NCI-H748 (cell line): ENCODE measurements around the gene TMSB4X.
"Not testable (repeated sequence)": the region's sequence is repeated elsewhere in the genome, so short reads cannot be mapped to it uniquely, and the experiment has no call there.

Experiments
- DNase-seq: peaks from one replicate; lab custom pipeline; 2025; ENCODE audit not compliant: unreplicated experiment; lab: John Stamatoyannopoulos, UW

TMSB4X gene

DNA sequence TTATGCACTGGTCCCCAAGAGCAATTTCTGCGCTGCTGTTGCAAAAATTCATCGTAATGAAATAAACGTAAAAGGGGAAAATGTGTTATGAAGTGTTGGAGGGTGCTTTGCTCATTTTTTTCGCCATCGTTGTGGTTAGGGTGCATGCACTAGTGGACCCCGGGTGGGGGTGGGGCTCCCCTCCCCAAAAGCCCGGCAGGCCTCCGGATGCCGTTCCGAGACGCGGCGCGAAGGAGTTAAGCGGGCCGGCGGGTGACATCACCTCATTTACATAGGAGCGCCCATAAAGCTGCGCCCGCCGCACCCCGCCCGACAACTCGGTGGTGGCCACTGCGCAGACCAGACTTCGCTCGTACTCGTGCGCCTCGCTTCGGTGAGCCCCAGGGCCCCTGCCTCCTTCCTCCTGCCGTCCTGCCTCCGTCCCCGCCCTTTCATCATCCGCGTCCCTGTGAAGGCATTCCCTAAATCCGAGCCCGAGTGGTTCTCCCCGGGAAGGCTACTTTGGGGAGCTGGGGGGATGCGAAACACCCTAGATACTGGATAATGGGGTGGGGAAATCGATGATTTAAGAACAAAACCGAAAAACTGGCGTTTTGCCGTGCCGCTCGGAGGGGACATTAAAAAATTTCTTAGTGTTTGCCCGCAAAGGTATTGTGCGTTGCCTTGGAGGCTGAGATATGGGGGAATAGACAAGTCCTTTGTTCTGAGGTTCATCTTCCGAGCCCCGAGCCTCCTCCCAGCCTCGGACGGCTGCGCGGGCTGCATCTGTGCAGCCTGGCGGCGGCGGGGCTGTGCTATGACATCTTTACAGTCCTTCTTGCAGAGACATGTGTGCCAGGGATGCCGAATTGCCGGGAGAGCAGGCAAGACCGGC lies at the start of gene TMSB4X:
Gene TMSB4X, plus strand, starts transcription at position 315 of the 874 bp plus-strand sequence.
- DNase-seq: peak; percentile 92

DNA sequence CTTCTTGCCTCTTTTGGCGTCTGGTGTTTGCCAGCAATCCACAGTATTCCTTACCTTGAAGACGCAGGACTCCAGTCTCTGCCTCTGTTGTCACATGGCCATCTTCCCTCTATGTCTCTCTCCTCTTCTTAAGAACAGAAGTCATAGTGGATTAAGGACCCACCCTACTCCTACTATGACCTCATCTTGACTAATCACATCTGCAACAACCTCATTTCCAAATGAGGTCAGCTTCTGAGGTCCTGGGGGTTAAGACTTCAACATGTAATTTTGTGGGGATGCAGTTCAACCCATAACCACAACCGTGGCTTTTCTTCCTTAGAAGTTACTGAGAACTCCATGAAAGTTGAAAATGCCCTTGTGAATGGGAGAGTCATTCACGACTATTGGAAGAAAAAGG lies 45.2 kb upstream of the TMSB4X start:
- no peak for DNase-seq

DNA sequence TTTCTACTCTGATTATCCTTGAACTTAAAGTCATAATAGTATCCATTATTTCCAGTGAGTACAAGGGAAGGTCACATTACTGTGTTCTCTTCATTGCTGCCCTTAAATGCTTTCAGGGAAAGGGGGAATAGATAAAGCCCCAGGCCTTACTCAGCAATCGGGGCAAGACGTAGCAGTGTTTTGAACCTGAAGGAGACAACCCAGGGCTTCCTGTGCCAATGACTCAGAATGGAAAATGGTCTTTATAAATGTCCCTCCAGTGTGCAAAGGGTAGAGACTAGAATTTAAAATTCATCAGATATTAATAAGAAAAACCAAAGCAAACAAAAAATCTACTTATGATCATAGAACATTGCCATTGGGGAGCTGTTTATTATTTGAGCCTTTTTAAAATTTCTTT lies 44.8 kb upstream of the TMSB4X start:
- no peak for DNase-seq

DNA sequence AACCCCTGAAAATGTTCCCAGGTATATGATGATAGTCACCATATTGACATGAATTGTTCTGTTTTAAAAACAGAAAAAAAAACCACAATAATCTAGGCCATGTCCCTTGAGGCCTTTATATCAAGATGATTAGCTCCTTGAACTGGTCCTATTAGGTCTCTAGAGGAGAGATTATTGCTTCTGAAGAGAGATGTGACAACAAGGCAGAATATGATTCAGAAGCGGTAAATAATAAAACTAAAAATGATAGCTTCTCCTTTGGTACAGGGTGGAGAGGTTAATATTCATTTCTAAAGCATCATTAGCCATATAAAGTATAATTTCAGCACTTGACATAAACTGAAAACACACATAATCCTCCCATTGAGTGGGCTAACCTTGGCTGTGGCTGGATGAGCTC lies 42.7 kb upstream of the TMSB4X start:
- DNase-seq: no peak

DNA sequence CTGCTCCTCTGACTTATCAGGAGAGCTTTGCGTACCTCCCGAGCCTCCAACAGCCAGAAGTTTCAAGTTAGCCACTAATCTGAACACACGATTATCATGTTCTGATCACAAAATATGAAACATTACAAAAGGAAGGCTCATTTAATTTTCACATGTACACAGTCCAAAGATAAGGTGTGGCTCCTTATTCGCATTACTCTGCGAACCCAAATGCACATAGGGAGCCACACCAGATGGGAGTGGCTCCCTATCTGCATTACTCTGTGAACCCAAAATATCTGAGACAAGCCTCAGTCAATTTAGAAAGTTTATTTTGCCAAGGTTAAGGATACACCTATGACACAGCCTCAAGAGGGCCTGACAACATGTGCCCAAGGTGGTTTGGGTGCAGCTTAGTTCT lies 40.1 kb upstream of the TMSB4X start:
- no peak for DNase-seq

DNA sequence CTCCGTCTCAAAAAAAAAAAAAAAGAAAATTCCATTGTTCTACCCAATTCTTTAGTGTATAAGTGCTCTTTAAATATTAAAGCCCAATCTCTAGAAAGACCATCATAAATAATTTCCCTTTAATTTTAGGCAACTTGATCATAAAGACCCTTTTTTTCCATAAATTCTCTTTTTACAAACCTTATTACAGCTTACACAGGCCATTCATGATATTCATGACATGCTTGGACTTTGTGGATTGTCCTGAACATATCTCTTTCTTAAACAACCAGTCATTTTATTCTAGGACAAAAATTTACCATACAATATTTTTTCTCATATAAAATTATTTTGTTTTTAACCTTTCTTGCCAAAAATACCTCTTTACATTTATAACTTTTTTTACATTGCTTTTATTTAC lies 38.0 kb upstream of the TMSB4X start:
- DNase-seq: peak; percentile 23

DNA sequence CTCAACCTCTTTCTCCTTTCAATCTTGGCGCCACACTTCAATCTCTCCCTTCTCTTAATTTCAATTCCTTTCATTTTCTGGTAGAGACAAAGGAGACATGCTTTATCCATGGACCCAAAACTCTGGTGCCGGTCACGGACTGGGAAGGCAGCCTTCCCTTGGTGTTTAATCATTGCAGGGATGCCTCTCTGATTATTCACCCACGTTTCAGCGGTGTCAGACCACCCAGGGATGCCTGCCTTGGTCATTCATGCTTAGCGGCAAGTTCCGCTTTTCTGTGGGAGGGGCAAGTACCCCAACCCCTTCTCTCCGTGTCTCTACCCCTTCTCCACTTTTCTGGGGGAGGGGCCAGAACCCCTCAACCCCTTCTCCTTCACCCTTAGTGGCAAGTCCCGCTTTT lies 34.4 kb upstream of the TMSB4X start:
- DNase-seq: not testable (repeated sequence)

DNA sequence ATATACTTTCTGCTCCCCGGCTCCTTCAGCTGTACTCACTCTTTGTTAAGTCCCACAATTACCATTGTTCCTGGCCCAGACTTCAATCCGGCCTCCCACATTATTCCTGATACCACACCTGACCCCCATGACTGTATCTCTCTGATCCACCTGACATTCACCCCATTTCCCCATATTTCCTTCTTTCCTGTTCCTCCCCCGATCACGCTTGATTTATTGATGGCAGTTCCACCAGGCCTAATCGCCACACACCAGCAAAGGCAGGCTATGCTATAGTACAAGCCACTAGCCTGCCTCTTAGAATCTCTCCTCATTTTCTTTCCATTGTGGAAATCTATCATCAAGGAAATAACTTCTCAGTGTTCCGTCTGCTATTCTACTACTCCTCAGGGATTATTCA lies 31.3 kb upstream of the TMSB4X start:
- not testable (repeated sequence) for DNase-seq

DNA sequence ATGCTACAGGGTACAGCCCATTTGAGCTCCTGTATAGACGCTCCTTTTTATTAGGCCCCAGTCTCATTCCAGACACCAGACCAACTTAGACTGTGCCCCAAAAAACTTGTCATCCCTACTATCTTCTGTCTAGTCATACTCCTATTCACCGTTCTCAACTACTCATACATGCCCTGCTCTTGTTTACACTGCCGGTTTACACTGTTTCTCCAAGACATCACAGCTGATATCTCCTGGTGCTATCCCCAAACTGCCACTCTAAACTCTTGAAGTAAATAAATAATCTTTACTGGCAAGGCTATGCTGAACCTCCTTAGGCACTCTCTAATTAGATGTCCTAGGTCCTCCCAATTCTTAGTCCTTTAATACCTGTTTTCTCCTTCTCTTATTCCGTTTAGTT lies 30.5 kb upstream of the TMSB4X start:
- not testable (repeated sequence) for DNase-seq

DNA sequence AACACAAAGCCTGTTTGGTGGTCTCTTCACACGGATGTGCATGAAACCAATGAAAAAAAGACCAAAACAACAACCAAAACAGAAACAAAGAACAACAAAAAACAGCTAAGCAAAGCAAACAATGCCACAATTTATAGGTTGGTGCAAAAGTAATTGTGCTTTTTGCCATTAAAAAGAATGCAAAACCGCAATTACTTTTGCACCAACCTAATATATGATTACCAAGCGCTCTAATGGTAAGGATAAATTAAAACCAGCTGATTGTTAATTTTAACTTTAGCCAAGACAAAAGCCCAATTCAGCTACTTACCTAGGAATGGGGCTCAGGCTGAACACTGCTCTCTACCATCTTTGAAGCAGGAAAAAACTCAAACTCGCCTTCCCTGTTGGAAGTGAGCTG lies 29.4 kb upstream of the TMSB4X start:
- no peak for DNase-seq

DNA sequence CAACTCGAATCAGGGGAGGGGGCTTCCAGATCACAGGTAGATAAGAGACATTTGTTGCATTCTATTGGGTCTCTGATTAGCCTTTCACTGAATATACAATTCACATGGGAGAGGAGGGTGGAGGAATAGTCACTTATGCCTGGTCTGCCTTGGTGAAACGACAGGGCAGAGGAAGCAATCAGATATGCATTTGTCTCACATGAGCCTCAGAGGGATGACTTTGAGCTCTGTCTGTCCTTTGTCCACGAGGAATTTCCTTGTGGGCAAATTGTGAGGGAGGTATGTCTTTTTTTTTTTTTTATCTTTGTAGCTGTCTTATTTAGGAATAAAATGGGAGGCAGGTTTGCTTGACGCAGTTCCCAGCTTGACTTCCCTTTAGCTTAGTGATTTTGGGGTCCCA lies 28.5 kb upstream of the TMSB4X start:
- DNase-seq: no peak

DNA sequence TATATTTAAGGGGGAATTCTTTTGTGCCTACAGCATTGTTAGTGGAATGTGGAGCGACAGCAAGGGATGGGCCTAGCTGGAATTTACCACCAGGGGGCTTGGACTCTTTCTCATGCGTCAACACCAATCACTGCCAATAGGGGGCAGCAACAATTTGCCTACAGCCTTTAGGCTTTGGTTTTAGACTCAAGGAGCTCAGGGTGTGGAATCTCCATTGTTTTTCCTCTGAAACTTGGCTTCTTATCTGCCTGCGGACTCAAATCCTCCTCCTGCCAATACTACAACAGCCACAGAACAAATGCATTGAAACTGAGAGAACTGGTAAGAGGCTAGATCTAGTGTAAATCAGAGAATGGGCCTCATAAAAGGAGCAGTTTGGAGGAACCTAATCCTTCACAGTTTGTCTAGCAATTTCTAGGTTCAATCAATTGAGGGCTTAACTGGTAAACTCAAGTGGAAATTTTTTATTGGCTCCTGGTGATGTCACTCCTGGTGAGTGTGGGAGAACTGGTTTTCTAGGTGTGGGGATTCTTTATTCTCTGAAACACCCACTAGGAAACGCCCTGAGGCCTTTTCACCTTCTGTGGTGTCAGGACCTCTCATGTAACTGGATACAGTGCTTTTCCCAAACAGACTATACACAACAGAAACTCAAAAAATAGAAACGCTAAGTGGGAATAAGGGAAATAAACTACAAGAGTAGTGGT lies 27.9 kb upstream of the TMSB4X start:
- peak; percentile 96 for DNase-seq

DNA sequence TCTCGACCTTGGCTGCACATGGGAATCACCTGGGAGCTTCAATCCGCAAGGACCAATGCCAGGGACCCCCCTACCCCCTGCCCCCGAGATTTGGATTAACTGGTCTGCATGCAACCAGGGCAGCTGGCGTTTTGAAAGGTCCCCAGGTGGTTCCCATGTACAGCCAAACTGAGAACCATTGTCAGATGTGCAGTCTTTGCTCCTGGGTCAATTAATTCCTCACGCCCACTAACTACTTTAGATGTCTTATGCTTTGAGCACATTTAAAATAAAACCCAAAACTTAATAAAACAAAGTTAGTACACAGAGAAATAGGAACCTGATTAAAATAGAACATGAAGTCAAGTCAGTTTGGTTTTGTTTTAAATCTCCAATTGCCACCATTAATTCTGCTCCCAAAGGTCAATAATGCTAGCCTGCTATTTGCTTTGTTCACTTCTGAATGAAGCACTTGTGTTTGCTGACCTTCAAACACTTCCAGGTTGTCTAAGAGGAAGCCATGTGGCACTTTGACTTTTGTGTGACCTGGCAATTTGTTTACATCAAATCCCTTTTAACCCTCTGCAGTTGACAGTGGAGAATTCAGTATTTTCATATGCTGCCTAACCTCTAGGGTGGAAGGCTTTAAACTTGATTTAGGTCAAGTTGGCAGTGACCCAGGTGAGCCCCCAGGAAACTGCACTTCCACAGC lies 27.2 kb upstream of the TMSB4X start:
- peak; percentile 91 for DNase-seq

DNA sequence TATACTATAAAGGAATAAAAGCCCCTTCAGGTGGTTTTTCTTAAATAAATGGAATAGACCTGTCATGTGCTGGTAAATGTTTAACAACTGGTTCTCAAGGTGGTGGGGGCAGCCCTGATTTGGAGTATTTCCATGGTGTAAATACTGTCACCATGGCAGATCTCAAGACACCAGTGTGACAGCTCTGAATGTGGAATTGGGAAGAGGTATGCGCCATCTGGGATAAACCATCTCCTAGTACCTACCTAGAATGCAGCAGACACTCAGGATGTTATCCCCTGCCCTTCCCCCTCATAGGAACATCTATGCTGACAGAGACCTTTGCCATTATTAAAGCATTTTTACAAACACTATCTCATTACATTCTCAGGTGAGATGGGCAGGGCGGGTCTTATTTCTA lies 26.4 kb upstream of the TMSB4X start:
- peak; percentile 21 for DNase-seq

DNA sequence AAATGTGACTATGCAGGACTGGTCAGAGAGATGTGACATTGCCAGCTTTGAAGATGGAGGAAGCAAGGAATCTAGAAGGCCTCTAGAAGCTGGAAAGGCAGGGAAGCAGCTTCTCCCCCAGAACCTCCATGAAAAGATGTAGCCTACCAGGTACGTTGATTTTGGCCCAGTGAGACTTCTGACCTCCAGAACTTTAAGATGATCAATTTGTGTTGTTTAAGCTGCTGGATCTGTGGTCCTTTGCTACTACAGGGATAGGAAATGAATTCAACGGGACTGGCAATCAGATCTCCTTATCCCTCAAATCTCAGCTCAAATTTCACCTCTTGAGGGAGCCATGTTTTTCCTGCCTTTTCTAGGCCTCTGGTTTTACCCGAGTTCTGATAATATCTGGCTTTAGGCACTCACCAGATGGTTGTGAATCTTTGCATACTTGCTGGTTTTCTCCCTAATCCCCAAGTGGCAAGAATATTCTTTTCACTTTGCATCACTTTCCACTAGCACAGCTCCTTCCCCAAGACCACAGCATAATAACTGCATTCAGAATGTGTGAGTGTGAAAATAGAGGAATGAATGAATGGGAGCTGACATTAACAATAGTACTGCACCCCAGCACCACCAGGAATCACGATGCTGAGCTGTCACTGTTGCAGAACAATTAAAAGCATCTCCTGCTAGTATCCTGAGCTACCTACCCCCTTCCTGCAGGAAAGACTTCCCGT lies 25.5 kb upstream of the TMSB4X start:
- no peak for DNase-seq

DNA sequence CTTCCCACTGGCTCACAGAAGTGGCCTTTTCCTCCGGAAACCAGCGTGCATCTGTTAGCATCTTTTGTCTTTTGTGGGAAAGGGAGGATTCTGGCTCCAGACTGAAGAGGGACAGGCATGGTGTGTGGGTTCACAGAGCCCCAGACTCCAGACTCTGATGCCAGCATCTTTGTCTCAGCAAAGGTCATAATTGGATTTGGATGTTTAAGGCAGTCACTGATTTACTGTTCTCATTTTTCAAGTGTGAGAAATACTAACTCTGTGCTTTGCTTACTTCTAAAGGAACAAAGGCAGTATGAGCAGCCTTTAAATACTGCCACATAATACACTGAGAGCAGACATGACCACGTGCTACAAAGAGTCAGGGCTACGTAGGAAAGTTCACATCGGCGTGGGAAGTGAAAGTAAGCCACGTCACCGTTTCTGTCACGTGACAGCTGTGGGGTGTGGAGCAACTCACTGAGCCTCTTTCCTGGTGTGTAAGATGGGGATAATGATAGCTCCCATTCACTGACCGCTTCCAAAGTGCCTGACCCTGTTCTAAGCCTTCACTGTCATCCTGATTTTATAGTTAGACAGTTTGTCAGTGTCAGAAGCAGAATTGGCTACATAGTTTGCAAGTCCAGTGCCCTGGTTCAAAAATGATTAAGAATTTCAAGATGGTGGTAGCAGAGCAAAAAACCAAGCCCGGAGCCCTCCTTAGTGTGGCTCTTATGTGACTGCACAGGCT lies 24.8 kb upstream of the TMSB4X start:
- no peak for DNase-seq

DNA sequence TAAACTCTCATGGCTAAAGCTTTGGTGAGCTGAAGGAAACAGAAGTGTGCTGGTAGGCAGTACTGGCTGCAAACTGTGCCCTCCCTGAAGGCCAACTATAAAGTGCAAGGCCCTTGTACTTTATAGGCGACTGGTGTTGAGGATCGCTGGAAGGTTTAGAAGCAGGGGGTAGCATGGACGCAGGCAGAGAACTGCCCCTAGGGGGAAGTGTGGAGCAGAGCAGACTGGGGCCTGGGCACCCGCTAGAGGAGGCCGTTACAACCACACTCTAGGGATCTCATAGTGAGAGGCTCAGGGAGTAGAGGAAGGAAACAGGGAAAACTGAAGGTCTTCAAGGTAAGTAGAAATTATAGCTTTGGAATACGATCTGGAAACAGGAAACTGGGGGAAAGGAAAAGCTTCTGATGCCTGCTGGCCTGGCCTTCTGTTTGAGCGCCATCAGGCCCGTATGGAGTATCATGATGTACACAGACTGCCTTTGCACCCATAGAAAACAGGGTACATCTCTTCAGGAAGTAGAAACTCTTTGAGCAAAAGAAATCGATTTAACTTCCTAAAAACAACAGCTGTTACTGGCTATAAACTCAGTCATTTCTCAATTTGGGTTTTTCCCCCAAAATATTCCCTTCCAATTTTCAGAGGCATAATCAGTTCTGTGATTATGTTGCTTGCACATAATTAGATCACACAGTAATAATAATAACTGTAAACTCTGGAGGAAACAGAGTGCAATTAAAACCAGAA lies 23.9 kb upstream of the TMSB4X start:
- peak; percentile 35 for DNase-seq

DNA sequence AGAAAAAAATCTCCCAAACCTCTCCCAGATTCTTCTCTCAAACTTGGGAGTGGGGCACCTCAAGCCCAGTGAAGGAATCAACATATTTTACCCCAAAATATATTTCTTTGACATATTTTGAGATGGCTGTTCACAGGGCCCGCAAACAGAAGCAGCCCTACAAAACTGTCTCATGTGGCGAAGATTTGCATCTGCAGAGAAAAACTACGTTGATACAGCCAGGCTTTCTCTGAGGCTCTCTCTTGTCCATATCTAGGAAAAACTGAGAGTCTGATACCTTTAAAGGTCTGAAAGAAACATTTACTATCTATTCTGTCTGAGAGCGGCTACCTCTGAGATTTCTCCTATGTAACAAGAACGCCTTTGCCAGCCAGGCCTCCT lies 23.3 kb upstream of the TMSB4X start:
- DNase-seq: no peak

DNA sequence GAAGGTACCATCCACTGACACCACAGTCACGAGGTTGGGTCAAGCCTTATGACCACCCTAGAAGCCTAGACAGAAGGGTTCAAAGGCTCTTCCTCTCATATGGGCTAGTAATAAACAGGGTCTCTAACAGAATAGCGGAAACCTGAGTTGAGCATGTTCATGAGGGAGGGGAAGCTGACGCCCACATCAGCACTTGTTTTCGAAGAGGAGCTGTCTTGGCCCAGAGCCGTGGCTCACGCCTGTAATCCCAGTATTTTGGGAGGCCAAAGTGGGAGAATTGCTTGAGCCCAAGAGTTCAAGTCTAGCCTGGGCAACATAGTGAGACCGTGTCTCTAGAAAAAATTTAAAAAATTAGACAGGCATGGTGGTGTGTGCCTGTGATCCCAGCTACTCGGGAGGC lies 21.5 kb upstream of the TMSB4X start:
- DNase-seq: no peak

DNA sequence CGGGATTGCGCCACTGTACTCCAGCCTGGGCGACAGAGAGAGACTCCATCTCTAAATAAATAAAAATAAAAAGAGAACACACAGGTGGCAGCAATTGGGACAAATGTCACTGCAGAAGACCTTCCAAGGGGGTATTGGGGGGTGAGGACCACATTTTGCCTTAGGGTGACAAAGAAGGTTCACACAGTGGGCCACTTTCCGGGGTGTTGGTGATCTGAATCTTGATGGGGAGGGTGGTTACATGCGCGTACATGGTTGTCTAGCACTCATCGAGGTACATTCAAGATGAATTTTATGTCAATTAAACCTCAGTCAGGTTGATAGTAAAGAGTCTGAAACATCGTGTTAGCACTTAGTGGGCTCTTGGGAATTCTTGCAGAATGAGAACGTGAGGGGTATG lies 20.5 kb upstream of the TMSB4X start:
- no peak for DNase-seq
